H1 (cell line): ENCODE data around the gene LRRTM2. TPM values are rescaled to one million over a fixed set of nuclear protein-coding genes. Genes with fewer than 3 reads are reported as not detected.

Source experiments
- polyA plus RNA-seq, 7 experiments: library from polyadenylated mRNA; depleted of rRNA in 3 of 7; stranded (reverse) in 5 of 7; unstranded in 2 of 7; fragments of >200 nt in 5 of 7; fragments of 200-250 nt in 2 of 7; gene quantifications; 1 replicate in 5 of 7; 2 replicates in 1 of 7; 4 replicates in 1 of 7; pipeline versions ENCODE4 v1.2.1 to v1.2.3, GENCODE V29; 2011 to 2013; ENCODE audit warnings: missing spikeins in 2 of 7, mixed read lengths in 2 of 7
- total RNA-seq: library from RNA; stranded (reverse); fragmentation: NEBNext Ultra II Directional; extraction: Animal tissue kit (Norgen Biotek cat#: 25700); gene quantifications from 2 replicates; pipeline ENCODE4 v1.2.1, GENCODE V29; 2021

The LRRTM2 gene
- total and polyA plus RNA-seq, 2 of the 8 experiments (the other 6 are each of a cell fraction or from before 2014, with no cell fraction given), result not detected

Other genes starting within 250 kb of the LRRTM2 start
- gene CTNNA1, start 121.9 kb downstream of the LRRTM2 start, total RNA-seq, result 302 and 349 TPM in 2 replicates
- gene CTNNA1, start 121.9 kb downstream of the LRRTM2 start, polyA plus RNA-seq (2011; rRNA removed), result 115 and 124 TPM in 2 replicates